ENCODE data around the gene CDC25A. TPM values are rescaled to one million over a fixed set of nuclear protein-coding genes. Genes with fewer than 3 reads are reported as not detected.
"Not testable (repeated sequence)": the region's sequence is repeated elsewhere in the genome, so short reads cannot be mapped to it uniquely, and the experiment has no call there.

The CDC25A gene
- total RNA-seq (2014; rRNA removed; shearing (Covaris generic)): 8.9 and 16.5 TPM in 2 replicates

- DNase-seq (ENCODE audit: low read depth): peak; percentile 99
These were observed at the start of gene CDC25A for GRCh38 chr3:48188266-48189201. TSS of gene CDC25A (minus strand) at chr3:48188417. CDS start at chr3:48187947, 470 bp downstream.

DNA sequence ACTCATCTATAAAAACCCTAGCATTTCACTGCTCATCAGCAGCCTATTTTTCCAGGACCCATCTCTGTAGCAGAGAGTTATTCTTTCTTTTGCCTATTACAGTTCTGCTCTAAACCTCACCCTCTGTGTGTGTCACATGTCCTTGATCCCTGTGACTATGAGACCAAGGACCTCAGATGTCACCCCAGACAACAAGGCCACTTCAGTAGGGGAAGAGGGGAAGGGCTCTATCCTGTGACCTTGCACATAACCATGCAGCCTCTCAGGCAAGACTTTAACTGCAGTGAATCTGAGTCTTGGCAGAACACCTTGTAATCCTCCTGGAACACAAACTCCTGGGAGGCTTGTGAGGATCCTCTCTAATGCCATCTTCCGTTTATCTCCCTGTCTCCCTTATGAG lies 48.3 kb upstream of the CDC25A start:
- DNase-seq (ENCODE audit: low read depth): no peak

DNA sequence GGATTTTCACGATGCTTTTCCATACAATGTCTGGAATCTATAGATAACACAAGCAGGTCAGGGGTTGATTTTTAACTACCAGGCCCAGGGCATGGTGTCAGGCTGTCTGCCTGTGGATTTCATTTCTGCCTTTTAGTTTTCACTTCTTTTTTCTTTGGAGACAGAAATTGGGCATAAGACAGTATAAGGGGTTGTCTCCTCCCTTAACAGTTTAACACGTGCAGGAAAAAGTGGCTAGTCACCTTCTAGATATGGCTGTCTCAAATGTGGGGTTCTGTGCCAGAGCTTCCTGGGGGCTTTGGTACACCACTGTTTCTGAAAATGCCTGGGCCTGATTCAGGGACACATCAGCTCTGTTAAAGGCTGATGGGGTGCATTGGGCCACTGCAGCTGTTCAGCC lies 45.3 kb upstream of the CDC25A start:
- no peak for DNase-seq (ENCODE audit: low read depth)

DNA sequence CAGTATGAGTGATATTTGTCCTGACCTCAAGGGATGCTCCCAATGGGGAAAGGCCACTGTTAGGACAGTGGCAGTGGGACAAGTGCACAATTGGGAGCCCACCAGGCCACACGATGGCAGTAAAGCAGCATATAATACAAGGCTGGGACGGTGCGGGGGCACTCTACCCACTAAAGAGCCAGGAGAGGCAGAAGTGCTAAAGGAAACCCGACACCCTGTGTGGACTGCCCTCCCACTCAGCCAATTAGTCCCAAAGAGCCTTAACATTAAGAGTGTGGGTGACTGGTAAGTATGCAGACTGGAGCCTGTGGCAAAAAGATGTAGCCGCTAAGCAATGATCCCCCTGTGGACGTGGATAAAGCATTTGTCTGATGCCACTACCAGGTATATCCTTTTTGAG lies 44.5 kb upstream of the CDC25A start:
- peak; percentile 59 for DNase-seq (ENCODE audit: low read depth)

GRCh38 chr3:48232232-48232631 lies 44.0 kb upstream of the CDC25A start:
- no peak for DNase-seq (ENCODE audit: low read depth)

DNA sequence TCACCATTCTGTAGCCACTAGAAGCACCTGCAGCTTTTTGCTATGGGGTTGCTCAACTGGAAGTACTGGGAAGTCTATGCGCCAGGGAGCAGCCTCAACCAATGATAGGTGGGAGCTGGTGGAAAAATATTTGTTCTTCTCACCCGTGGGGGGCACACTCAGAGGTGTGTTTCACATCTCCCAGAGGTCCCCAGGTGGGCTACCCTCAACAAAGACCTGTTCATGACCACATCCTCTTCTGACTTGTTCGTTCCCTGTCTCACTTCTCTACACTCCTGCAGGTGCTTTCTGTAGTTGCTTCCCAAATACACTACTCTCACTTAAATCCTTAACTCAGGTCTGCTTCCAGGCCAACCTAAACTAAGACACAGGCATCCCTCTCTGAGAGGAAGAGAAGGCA lies 38.7 kb upstream of the CDC25A start:
- no peak for DNase-seq (ENCODE audit: low read depth)

DNA sequence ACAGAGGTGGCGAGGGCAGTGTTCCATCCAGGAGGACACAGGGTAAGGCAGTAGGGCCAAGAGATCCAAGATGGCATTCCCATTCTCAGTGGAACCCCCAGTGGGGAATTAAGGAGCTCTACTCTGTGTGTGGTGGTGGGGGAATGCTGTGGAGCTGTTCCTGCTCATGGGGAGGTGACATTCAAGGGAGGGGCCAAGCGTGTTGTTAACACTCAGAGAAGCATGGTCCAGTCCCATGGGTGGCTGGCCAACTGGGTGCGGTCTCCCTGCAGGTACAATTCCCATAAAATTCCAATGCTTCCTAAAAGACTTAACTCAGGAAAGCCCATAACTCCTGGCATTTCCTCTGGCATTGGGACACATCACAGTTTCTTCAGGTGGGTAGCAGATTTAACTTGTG lies 37.4 kb upstream of the CDC25A start:
- no peak for DNase-seq (ENCODE audit: low read depth)

DNA sequence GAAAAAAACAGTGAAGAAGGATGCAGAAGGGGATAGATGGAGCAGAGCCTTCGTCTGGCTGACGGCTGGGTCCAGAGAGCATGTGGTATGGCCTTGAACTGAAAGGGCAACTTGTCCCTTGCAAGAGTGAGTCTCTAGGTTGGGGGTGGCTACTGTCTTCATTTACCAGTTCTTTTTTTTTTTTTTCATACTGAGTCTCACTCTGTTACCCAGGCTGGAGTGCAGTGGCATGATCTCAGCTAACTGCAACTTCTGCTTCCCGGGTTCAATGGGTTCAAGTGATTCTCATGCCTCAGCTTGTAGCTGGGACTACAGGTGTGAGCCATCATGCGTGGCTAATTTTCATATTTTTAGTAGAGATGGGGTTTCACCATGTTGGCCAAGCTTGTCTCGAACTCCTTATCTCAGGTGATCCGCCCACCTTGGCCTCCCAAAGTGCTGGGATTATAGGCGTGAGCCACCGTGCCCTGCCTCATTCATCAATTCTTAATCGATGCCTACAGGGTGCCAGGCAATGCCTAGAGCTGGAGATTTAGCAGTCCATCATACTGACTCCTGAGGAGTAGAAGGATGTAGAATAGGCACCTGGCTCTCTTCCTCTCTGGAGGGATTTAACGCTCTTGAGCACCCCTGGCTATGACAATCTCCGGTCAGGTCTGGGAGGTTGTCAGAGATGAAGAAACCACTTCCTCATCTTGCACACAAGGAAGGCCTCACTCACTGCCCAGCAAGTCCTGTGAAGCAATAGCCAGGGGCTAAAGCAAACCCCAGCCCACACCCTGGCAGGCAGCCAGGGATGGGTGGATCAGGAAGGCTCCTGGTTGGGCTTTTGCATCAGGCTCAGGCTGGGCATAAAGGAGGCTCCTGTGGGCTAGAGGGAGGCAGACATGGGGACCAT lies 34.6 kb upstream of the CDC25A start, which contains the start of gene CAMP:
Gene CAMP (plus strand): TSS at position 880 of the 898 bp plus-strand sequence. CDS start 17 bp downstream, at position 897.
- peak; percentile 84 for DNase-seq (ENCODE audit: low read depth)

DNA sequence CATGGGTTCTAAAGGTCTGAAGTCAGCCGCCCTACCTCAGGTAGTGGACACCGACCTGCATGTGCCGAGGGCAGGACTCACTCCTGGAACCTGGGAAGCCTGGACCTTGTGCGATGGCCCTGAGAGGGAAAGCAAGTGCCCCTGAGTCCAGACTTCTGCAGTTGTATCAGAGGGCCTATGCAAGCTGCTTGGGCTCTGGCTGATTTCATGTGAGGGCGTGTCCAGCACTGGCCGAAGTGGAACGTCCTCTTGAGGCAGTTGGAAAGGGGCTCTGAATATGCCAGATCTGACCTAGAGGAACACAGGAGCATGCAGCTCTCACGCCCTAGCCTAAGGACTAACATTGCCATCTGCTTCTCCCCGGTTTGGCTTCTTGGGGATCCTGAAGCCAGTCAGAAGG lies 32.5 kb upstream of the CDC25A start:
- DNase-seq (ENCODE audit: low read depth): no peak

GRCh38 chr3:48219543-48219942 lies 31.3 kb upstream of the CDC25A start:
- no peak for DNase-seq (ENCODE audit: low read depth)

GRCh38 chr3:48218537-48218936 lies 30.3 kb upstream of the CDC25A start:
- DNase-seq (ENCODE audit: low read depth): no peak

DNA sequence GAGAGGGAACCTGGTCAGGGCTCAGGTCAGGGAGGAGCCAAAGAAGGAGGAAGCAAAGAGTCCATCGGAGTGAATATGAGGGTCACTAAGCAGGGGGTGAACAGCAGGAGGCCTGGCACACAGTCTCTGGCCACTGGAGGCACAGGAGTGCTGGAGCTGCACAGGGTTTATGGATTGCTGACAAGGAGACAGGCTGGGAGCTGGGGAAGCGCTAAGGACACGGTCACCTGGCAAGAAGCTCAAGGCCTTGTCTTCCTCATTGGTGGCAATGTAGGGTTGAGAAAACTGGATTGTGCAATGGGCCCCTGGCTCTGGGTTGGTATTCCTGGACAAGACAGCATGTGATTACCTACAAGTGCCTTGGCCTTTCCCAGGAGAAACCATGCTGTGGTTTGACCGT lies 29.2 kb upstream of the CDC25A start:
- no peak for DNase-seq (ENCODE audit: low read depth)

DNA sequence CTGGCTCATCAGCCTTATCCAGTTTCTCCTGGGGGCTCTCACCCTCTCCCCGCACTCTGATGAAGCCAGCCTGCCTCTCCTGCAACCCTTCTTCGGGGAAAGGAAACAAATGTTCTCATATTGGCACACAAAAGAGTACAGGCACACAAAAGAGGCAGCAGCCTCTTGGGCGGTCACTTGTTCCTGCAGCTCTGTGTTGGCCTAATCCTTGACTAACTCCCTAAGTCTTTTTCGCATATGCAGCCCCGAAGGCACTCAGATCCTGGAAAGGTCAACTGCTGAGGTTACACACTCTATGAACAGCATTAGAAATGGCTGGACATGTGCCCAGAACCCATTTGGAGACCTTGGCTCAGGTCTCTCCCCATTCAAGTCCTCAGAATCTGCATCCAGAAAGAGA lies 27.7 kb upstream of the CDC25A start:
- DNase-seq (ENCODE audit: low read depth): no peak

DNA sequence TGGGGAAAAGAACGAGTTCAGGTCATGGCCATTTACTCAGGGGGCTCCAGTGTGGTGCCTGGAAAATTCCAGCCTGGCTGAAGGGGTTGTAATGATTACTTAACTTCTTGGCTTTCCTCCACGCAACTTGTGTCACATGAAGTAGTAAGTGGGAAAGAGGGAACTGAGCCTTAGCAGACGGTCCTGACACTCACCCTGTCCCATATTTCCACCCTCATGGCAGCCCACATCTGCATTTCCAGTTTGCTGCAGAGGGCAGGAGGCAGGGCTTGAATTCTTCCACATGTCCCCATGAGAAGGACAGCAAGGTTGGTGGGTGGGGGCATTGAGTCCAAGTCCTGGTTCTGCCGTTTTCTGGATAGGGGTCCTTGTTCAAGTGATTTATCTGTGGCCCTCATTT lies 27.2 kb upstream of the CDC25A start:
- peak; percentile 10 for DNase-seq (ENCODE audit: low read depth)

DNA sequence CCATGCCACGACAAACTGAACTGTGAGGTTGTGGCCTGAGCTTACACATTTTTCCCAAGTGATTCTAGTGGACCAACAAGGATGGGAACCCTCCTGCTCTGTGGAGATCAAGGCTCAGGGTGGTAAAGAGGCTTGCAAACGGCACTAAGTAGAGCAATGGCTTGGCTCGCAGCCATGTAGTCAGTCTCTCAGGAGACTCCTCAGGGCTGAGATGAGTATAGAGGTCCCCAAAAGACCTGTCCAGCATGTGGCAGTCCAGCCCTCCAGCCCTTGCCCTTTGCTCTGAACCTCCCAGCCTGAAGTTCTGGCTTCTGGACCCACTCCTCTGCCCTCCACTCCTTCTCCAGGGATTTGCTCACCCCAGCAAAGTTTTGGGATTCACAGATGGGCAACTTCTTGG lies 26.8 kb upstream of the CDC25A start:
- DNase-seq (ENCODE audit: low read depth): no peak

GRCh38 chr3:48214225-48214624 lies 26.0 kb upstream of the CDC25A start:
- no peak for DNase-seq (ENCODE audit: low read depth)

DNA sequence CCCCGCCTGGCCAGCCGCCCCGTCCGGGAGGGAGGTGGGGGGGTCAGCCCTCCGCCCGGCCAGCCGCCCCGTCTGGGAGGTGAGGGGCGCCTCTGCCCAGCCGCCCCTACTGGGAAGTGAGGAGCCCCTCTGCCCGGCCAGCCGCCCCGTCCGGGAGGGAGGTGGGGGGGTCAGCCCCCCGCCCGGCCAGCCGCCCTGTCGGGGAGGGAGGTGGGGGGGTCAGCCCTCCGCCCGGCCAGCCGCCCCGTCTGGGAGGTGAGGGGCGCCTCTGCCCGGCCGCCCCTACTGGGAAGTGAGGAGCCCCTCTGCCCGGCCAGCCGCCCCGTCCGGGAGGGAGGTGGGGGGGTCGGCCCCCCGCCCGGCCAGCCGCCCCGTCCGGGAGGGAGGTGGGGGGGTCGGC lies 23.6 kb upstream of the CDC25A start:
- not testable (repeated sequence) for DNase-seq (ENCODE audit: low read depth)

GRCh38 chr3:48210534-48210933 lies 22.3 kb upstream of the CDC25A start:
- DNase-seq (ENCODE audit: low read depth): not testable (repeated sequence)

- no peak for DNase-seq (ENCODE audit: low read depth)
These were observed 21.2 kb upstream of the CDC25A start for GRCh38 chr3:48209445-48209844.

- no peak for DNase-seq (ENCODE audit: low read depth)
These were observed 19.9 kb upstream of the CDC25A start for GRCh38 chr3:48208076-48208475.

DNA sequence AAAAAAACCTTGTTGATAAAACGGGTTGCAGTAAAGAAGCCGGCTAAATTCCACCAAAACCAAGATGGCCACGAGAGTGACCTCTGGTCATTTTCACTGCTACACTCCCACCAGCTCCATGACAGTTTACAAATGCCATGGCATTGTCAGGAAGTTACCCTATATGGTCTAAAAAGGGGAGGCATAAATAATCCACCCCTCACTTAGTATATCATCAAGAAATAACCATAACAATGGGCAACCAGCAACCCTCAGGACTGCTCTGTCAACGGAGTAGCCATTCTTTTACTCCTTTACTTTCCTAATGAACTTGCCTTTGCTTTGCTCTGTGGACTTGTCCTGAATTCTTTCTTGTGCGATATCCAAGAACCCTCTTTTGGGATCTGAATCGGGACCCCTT lies 14.4 kb upstream of the CDC25A start:
- no peak for DNase-seq (ENCODE audit: low read depth)

- no peak for DNase-seq (ENCODE audit: low read depth)
These were observed 10.9 kb upstream of the CDC25A start for GRCh38 chr3:48199117-48199516.

Data from M059J (cell line).